22Rv1 (cell line): ENCODE results near the gene ARHGAP30.

Experiments used
- H3K27ac ChIP-seq: fragments of 450-650 bp; 2 replicates; pipeline ENCODE4 v1.5.1; 2017
- ZFX ChIP-seq: fragments of 450-650 bp; IDR thresholded peaks from 2 replicates; pipeline ENCODE4 v1.6.1; 2017; ENCODE audit warnings: antibody characterized with exemption, borderline replicate concordance
- TF ChIP-seq, protein P1 (sequence below): fragments of 450-650 bp; IDR thresholded peaks from 2 replicates; pipeline ENCODE4 v1.5.1; 2017; ENCODE audit warnings: mild to moderate bottlenecking

Gene ARHGAP30

DNA sequence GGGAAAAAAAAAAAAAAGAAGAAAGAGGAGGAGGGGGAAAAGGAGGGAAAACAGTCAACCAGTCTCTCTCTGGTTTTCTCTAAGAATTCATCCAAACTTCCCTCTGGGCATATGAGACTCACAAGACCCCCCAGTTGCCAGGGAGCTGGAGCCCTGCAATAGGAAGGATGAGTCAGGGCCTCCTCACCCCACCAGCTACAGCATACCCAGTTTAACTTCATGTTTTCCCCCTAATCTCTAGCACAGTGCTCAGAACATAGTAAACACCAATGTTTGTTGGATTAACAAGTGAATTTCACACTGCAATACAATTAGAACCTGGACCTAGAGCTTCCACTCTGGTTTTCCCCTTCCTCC, 56.6 kb downstream of the ARHGAP30 start:
- TF ChIP-seq ZFX: no peak
- TF ChIP-seq, protein P1, sequence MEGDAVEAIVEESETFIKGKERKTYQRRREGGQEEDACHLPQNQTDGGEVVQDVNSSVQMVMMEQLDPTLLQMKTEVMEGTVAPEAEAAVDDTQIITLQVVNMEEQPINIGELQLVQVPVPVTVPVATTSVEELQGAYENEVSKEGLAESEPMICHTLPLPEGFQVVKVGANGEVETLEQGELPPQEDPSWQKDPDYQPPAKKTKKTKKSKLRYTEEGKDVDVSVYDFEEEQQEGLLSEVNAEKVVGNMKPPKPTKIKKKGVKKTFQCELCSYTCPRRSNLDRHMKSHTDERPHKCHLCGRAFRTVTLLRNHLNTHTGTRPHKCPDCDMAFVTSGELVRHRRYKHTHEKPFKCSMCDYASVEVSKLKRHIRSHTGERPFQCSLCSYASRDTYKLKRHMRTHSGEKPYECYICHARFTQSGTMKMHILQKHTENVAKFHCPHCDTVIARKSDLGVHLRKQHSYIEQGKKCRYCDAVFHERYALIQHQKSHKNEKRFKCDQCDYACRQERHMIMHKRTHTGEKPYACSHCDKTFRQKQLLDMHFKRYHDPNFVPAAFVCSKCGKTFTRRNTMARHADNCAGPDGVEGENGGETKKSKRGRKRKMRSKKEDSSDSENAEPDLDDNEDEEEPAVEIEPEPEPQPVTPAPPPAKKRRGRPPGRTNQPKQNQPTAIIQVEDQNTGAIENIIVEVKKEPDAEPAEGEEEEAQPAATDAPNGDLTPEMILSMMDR: no peak
- no peak overlapping the region for H3K27ac ChIP-seq

DNA sequence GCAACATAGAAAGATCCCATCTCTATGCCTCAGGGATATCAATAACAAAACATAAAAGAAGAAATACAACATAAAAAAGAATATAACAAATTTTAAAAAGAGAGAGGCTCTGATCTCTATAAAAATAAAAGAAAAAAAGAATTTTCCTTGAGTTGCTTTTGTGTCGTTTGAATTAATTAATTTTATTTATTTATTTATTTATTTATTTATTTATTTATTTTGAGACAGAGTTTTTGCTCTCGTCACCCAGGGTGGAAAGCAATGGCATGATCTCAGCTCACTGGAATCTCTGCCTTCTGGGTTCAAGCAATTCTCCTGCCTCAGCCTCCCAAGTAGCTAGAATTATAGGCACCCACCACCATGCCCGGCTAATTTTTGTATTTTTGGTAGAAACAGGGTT, 57.3 kb downstream of the ARHGAP30 start:
- H3K27ac ChIP-seq: no peak overlapping the region
- TF ChIP-seq, protein P1: no peak
- no peak for TF ChIP-seq ZFX

GRCh38 chr1:161009602-161010211, 60.0 kb downstream of the ARHGAP30 start:
- no peak overlapping the region for H3K27ac ChIP-seq
- TF ChIP-seq, protein P1: no peak
- no peak for TF ChIP-seq ZFX

DNA sequence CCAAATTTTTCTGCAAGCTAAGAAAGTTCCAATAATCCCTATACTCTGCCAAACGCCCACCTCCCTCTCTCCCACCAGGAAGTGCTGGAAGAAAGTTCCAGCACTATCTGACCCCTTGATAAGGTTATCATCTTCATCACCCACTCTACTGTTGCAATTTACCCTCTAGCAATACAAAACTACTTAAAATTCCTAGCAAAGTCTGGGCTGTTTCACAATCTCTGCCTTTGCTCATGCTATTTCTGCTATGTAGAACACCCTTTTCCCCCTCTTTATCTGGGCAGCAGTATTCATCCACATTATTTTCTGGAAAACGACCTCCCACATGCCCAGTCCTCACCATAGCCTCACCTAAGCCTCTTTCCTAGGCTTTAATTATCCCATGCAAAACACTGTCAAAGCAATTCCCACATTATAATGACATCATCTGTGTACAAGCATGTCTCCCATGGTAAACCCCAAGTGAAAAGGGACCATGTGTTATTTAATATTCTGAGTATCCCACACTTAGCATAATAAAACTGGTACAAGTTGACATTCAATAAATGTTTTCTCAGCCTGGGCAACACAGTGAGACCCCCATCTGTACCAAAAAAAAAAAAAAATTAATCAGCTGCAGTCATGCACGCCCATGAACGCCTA, 60.7 kb downstream of the ARHGAP30 start:
- H3K27ac ChIP-seq: no peak overlapping the region

DNA sequence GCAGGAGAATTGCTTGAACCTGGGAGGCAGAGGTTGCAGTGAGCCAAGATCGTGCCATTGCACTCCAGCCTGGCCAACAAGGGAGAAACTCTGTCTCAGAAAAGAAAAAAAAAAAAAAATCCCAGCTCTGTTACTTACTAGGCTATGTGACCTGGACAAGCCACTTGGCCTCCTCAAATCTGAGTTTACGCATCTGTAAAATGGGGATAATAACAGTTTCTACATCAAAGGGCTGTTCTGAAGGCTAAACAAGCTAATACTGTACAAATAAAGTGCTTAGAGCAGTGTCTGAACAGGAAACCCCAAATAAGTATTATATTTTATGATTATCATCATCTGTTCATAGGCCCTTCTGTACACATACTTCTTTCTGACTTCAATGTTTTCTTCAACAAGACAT, 62.3 kb downstream of the ARHGAP30 start:
- no peak for TF ChIP-seq ZFX
- TF ChIP-seq, protein P1: no peak
- H3K27ac ChIP-seq: no peak overlapping the region

More for the DNA sequence above, 60.7 kb downstream of the ARHGAP30 start:
- TF ChIP-seq ZFX: no peak

DNA sequence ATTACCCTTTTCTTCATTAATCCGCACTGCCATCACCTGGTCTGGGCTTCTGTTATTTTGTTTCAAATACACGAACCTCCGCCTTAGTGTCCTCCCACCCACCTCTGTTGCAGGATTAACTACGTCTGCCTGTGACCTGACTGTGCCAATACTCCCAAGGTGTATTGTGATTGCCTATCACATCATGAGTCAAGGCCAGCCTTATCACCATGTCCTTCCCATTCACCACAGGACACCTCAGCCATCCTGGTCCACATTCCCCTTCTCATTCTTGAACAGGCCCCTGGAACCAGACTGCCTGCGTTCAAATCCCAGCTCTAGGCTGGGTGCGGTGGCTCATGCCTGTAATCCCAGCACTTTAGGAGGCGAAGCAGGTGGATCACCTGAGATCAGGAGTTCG, 63.1 kb downstream of the ARHGAP30 start:
- no peak overlapping the region for H3K27ac ChIP-seq
- no peak for TF ChIP-seq ZFX
- TF ChIP-seq, protein P1: no peak

- TF ChIP-seq, protein P1: no peak
- TF ChIP-seq ZFX: no peak
- H3K27ac ChIP-seq: no peak overlapping the region; the same call in 1 of the 2 replicates
These were observed 68.2 kb downstream of the ARHGAP30 start for GRCh38 chr1:161001525-161001924.
